HG02571 (cell line): ENCODE data around the gene STK4.

ENCODE experiments used
- ATAC-seq: cut with Tn5 transposase; IDR thresholded peaks from one replicate; pipeline ENCODE4 v1.9.1; 2021; ENCODE audit warnings: mild to moderate bottlenecking, moderate library complexity; ENCODE audit not compliant: unreplicated experiment

The STK4 gene

DNA sequence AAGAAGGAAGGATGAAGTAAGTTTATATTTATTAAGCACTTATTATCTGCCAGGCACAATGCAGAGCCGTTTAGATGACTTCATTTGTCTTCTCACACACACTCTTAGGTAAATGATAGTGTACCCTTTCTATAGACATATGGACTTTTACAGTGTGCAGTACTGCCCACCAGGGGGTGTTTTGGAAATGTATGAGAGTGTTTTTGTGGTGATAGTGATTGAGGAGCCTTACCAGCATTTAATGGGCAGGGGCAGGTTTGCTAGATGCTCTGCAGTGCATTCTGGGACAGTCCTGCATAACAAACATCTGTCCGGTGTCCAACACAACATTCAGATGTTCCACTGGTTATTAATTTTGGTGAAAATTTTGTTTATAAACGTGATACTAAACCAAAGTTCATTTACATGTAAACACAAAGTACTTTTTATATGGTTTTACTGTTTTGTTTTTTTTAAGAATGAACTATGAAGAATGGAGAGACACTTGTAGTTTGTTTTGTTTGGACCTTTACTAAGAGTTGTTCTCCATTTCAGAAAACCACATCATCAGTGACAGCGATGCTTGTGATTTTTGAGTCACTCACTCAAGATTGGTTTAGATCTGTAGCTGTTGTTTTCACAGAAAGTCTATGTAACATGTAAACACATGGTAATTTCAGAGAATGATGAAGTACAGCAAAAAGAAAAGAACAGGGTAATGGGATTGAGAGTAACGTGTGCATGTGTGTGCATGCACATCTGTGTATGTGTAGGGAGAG, 114.7 kb downstream of the STK4 start:
- no peak for ATAC-seq

DNA sequence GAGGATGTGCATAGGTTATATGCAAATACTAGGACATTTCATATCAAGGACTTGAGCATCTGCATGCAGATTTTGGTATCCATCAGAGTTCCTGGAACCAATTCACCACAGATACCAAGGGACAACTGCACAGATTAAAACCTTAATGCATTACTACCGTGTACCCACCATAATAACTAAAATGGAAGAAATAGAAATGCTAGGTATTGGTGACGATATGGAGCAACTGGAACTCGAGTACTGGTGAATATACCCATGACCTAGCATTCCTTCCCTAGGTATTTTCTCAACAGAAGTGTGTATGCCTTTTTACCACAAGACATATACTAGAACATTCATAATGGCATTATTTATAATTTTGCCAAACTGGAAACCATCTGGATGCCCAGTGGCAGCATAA, 116.2 kb downstream of the STK4 start:
- ATAC-seq: no peak

DNA sequence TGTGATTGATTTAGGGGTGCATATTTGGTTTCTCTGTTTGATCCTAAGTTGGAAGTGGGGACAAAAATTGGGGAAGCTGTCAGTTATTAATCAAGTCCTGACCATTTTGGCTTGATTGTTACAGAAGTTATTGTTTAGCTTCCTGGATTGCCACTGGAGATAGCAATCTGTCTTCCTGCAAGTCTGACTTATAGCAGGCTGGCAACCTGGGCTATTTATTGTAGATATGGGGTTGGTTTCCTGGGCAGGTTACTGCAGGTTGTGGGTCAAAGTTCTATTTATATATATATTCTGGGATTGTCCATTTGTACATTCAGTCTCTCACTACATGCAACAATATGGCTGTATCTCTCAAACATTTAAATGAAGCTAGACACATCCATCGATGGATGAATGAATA, 116.8 kb downstream of the STK4 start:
- ATAC-seq: no peak

DNA sequence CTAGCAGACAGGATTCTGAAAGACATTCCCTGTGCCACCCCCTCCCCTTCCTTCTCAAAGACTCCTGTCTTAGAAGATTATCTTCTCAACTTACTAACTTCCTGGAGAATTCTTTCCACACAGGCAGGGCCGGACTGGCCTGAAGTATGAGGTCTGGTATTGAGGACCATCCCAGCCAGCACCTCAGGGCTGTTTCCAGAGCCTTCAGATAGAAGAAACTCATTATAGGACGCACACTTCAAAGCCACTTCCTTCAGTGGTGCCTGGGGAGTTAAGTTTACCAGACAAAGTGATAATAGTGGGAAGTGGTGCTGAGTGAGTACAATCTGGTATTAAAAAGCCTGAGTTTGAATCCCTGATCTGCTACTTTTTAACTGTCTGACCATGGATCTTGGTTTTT, 119.0 kb downstream of the STK4 start:
- no peak for ATAC-seq

DNA sequence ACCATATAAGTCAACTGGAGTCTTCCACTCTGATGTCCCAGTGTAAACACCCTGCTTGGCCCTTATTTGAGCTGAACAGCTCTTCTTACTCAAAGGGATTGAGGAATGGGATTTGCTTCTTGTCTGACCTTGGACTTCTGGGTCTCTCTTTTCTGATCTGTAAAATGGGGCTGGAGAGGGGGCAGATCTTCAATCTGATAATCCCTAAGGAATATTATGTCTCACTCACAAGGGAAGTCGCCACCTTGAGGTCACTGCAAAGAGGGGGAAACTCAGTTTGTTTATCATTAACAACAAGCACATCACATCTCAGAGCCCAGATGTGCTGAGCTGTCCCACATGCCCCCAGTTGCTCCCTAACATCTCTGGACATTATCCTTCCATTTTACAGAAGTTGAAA, 119.6 kb downstream of the STK4 start:
- no peak for ATAC-seq

DNA sequence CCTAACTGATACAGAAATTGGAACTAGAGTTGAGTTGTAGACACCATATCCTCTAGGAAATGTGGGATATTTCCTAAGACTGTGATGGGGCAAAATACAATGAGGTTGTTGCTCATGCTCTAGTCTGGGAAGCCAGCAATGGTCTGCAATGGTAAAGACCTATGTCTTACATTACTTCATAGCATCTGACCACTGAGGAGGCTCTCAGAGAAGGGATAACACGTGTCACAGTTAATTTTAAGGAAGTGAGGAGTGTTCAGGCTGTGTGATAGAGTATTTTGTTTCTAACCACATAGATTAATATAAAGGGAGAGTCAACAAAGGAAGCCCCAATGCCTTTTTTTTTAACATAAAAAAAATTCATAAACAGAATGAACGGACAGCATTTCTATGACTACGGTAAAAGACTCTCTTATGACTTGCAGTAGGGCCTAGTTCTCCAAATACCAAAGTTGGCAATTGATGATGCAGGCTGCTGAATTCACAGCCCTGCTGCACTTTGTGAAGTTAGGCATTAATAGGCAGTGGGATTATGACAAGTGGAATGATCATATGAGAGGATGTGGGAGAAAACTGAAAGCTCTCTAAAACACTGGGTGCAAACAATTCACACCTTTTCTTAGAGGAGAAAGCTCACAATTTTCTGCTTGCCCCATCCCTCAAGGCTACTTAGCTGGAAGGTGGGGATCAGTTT, 120.9 kb downstream of the STK4 start:
- no peak for ATAC-seq

DNA sequence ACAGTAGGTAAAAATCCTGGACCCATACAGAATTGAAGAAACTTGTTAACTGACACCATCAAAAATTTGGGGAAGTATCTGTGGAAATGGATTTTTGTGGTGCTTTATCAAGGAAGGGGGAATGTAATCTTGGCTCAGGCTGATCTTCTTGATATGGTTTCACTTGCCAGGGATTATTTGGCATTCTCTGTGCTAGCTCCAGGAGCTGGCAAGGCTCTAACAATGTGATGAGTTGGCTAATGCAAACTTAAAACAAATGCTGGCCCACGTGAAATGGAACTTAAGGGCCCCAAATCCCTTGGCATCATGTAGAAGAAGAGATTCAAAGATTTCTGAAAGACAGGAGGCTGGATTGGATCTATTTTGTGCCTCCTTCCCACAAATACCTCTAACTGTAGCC, 121.5 kb downstream of the STK4 start:
- no peak for ATAC-seq

DNA sequence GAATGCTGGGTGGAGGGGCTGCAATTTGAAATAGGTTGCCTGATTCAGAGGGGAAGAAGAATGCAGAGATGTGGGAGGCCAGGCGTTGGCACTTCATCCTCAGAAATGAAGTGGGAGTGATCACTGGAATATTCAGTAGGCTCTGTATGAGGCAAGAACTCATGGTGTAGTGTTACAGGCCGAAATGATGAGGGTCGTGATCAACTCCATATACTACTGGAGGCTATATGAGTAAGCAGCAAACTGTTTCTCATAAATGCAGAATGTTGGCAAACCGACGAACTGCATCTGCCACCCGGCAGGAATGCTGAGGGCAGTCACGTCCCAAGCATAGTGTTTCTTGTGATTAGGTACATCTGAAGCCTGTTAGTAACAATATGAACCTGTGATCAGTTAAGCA, 121.9 kb downstream of the STK4 start:
- no peak for ATAC-seq

DNA sequence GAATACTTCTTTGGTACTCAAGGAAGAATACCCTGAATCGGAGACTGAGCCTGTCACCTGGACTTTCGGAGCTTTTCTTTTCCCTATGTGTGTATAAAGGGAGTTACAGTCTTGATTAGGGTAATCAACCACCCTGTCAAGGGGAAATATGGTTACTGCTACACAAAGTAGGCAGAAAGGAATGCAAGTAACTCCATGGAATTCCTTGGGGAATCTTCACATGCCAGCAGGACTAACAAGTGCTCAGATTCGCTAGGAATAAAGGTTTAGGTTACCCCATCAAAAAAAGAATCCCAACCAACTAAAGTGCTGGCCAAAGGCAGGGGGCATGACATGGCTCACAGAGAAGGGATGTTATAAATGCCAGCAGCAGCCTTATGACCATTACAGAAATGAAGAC, 124.2 kb downstream of the STK4 start:
- no peak for ATAC-seq

DNA sequence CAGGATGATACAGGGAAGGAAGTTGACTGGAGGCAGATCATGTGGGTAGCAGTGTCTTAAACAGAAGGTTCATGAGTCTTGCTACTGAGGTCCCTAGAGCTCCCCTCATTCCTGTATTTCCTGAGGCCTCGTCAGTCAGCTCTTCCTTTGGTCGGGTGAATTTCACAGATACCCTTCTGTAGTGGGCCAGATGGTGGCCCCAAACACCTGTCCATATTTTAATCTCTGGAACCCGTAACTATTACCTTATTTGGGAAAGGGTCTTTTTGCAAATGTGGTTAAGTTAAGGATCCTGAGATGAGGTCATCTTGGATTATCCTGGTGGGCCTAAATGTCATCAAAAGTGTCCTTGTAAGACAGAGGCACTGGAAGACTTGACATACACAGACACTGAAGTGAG, 125.1 kb downstream of the STK4 start:
- ATAC-seq: no peak

DNA sequence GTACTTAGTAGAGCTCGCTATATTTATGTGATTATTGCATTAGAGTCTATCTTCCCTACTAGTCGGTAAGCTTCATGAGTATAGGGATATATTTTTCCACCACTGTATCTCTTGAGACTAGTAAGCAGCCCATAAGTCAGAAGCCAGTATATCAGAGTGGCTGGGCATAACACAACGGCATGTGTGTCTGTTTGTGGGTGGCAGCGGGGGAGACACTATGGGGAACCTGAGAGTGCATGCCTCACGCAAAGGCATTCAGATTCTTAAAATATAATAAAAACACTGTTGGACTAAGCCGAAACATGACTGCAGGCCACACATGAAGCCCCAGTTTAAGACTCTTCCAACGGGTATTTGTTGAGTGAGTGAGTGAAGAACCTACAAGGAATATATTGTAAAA, 126.6 kb downstream of the STK4 start:
- ATAC-seq: no peak

DNA sequence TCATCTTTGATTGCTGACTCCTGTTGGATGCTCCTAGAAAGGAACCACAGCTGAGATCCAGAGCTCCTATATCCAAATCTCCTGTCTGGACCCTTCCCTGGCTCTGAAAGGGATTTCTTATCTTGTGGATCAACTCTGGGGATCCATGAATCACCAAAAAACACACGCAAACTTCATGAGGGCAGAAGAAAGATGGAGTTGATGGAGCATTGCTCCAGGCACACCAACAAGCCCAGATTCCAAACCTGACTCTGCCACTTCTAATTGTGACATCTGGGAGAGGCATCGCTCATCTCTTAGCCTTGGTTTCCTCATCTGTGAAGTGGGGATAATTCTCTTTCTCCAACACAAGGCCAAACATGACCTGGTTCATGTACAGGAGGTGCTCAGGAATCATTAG, 127.9 kb downstream of the STK4 start:
- no peak for ATAC-seq

DNA sequence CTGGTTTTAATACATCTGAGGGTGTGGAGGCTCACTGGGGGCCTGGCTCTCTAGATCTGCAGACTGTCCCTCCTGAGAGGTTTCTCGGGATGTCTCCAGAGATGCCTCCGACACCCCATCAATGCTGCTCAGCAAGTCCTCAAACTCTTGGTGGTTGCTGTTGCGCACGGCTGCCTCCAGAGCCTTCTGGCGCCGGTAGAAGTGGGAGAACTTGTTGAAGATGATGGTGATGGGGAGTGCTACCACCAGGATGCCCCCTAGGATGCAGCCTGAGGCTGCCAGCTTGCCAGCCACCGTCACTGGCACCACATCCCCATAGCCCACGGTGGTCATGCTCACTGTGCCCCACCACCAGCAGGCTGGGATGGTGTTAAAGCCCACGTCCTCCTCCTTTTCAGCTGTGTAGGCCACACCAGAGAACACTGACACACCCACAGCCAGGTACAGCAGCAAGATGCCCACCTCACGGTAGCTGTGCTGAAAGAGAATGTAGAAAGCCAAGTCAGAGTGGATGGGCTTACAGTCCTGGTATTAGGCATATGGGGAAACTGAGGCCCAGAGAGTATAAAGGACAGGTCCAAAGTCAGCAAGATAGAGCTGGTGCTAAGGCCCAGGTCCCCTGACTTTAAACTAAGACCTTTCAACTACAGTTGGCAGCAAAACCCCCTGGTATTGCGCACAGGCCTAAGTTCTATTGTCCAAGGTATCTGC, 128.7 kb downstream of the STK4 start:
- no peak for ATAC-seq

DNA sequence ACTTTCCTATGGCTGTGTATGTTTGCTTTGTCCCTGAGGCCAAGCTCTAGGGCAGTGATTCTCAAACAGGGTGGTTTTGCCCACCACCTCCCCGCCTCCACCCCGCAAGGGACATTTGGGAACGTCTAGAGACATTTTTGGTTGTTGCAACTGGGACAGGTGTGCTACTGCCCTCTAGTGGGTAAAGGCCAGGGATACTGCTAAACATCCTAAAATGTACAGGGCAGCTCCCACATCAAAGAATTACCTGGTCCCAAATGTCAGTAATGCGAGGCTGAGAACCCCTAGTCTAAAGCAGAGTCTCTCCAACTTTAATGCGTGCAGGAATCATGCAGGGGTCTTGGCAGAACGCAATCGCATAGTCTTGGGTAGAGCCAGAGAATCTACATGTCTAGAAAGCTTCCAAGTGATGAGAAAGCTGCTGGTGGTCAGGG, 129.5 kb downstream of the STK4 start:
- ATAC-seq: no peak

DNA sequence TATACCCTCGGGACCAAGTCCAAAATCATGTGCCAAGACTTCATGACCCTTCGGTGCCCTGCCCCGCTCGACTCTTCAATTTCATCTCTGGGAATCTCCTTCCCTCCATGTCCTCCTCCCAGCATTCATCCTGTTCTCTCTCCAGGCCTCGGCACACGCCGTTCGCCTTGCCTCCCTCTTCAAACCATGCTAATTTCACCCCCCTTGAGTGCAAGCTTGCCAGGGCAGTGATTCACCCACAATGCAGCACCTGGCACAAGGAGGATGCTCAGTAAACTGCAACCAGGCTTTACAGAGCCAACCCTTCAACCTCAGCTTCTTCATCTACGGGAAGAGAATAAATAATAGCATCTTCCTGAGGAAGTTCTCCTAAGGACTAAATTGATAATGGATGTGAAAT, 130.5 kb downstream of the STK4 start:
- ATAC-seq: no peak

DNA sequence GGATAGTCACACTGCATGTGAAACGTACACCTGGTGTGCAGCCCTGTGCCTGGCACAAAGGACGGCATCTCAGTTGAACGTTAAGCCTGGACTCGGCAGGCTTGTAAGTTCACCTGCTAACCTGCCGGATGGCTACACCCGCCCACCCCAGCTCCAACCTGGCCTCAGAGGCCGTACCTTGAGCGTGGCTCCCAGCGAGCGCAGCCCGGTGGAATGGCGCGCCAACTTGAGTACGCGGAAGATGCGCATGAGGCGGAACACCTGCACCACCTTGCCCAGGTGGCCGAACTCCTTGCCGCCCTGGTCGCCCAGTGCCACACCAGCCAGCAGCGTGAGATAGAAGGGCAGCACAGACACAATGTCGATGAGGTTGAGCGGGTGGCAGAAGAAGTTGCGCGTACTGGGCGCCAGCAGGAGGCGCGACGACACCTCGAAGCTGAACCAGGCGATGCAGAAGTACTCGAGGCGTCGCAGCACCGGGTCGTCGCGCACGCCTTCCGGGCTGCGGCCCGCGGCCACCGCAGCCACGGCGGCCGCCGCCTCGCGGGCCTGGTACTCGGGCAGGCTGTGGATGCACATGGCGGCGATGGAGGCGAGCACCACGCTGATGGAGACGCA, 131.3 kb downstream of the STK4 start:
- no peak for ATAC-seq

DNA sequence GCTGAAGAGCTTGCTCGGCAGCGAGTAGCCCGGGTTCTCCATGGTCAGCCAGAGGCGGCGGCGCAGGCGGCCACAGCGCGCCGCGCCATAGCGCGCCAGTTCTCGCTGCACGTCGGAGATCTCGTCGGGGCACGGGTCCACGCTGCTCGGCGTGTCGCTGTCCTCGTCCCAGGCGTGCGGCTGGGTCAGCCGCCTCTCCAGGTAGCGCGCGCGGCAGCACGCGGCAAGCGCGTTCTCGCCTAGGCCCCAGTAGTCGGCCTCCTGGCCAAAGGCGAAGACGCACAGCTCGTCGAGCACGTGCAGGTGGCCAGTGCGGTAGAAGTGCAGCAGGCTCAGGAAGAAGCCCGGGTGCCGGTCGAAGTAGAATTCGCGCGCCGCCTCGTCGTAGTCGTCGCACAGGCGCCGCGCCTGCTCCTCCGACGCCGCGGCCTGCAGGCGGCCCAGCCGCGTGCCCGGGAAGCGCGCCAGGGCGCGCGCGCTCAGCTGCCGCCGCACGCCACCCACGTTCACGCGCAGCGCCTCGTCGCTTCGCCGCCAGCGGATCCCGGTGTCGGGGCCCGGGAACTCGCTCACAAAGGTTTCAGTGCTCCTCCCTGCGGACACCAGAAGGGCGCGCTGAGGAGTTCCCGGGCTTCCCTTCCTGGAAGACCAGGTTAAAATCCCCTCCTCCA, 131.9 kb downstream of the STK4 start:
- ATAC-seq: no peak

DNA sequence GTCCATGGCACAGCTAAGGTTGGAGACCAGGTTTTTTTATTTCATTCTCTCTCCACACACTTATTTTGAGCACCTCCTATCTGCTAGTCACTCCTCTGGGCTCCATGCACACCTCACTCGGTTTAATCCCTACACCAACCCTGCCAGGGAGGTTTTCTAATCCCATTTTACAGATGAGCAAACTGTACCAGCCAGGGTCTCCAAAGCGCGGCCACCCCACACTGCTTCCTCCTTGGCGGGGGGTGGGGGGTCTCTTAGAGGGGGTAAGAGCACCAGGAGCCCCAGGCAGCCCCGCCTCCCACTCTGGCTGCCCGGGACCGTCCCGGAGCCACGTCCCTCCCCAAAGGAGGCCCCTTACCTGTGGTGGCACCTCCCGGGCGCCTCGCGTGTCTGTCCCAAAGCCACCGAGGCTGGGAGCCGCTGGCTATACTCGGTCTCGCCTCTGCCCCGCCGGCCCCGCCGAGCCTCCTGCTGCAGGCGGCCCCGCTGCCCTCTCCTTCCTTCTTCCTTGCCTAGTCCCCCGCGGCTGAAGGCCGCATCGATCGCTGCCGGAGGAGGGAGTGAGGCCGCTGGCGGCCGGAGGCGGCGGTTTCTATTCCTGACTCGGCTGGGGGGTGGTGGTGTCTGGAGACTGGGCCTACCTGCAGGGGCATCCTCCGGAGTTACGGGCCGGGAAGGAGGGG, 134.4 kb downstream of the STK4 start, which contains the start of gene KCNS1:
KCNS1 (minus strand) TSS at position 565 of the 683 bp plus-strand sequence. CDS start 1,891 bp downstream, outside the sequence.
- ATAC-seq: no peak

DNA sequence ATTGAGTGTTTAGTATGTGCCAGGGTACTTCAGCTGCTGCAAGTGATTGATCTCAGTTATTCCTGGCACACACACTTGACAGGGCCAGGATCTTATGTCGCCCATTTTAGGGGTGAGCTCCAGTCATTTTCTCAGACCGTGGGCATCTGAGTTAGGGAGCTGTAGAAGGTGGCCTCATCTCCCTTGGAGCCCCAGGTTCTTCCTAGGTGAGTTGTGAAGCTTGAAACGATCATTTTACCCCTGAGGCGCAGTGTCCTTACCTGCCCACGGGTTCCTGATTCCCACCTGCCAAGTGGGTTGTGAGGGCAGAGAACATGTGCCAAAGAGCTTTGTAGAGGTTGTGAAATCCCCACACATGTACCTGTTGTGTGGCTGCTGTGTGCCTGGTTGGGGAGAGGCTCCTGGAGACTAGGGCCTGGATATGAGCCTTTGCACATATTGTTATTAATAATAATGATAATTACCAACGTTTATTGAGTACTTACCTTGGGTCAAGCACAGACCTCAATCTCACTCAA, 135.1 kb downstream of the STK4 start:
- ATAC-seq: no peak

DNA sequence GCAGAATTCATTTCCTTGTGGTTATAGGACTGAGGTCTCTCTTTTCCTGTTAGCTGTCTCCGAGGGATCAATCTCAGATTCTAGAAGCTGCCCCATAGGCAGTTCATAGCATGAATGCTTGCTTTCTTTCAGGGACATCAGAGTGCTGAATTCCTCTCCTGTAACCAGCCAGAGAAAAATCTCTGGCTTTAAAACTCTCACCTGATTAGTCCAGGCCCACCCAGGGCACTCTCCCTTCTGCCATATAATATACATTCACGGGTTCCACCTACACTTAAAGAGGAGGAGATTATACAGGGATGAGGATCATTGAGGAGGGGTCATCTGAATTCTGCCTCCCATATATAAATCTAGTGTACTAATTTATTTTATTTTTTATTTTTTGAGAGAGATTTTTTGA, 136.8 kb downstream of the STK4 start:
- ATAC-seq: no peak
